ENCODE results near the gene LPCAT3.

LPCAT3 gene

GRCh38 chr12:6952121-6952862, 66.0 kb downstream of the LPCAT3 start:
- TF ChIP-seq GATA1 (IDR thresholded peaks at IDR 0.05; ENCODE audit: low read depth, low read length) (no peak), POLR2A (IDR thresholded peaks at IDR 0.05; ENCODE audit: low read length) (peak; percentile 42)
- DNase-seq: no peak

DNA sequence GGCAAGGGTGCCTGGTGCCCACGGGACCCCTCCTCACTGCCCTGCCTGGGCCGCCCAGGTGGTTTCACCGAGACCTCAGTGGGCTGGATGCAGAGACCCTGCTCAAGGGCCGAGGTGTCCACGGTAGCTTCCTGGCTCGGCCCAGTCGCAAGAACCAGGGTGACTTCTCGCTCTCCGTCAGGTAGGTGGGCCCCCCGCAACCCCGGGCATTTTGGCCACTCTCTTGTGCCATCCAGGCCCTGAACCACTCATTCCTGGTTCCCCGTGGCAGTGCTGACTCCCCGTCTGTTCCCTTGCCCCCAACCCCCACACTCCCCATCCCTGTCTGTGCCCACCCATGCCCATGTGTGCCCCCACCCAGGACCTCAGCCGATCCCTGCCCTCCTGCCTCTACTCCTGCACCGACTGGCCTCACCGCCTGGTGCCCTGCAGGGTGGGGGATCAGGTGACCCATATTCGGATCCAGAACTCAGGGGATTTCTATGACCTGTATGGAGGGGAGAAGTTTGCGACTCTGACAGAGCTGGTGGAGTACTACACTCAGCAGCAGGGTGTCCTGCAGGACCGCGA, 66.6 kb downstream of the LPCAT3 start:
- no peak for TF ChIP-seq POLR2A (IDR thresholded peaks at IDR 0.05; ENCODE audit: low read length)
- no peak for TF ChIP-seq GATA1 (IDR thresholded peaks at IDR 0.05; ENCODE audit: low read depth, low read length)

GRCh38 chr12:6950811-6951540, 67.3 kb downstream of the LPCAT3 start, which contains the start of gene PTPN6:
Gene PTPN6 (plus strand): TSS chr12:6951356. CDS start chr12:6951513, 157 bp downstream.
- no peak for DNase-seq
- peak; percentile 63 for TF ChIP-seq POLR2A (IDR thresholded peaks at IDR 0.05; ENCODE audit: low read length)
- no peak for TF ChIP-seq GATA1 (IDR thresholded peaks at IDR 0.05; ENCODE audit: low read depth, low read length)

More for the DNA sequence above, 66.6 kb downstream of the LPCAT3 start:
- DNase-seq: no peak

DNA sequence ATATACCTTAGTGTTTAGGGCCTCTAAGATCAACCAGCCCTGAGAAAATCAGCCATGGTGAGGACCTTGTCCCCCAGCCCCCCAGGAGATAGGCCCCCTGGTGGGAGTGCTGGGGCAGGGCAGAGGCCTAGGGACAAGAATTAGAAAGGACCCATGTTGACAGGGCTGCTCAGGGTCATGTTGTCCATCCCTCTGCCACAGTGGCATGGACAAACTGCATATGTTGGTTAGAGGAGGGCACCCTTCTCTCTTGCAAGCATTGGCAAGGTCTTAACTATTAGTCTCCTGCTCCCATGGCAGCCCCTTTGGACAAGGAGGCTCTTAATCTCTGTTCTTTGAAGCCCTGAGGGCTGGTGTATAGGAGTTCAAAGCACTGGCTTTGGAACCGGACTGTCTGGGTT, 67.9 kb downstream of the LPCAT3 start:
- TF ChIP-seq GATA1 (IDR thresholded peaks at IDR 0.05; ENCODE audit: low read depth, low read length): no peak

GRCh38 chr12:6948873-6949594, 69.2 kb downstream of the LPCAT3 start:
- TF ChIP-seq POLR2A (IDR thresholded peaks at IDR 0.05; ENCODE audit: low read length) (no peak), GATA1 (IDR thresholded peaks at IDR 0.05; ENCODE audit: low read depth, low read length) (no peak)
- DNase-seq: no peak

More for the DNA sequence above, 67.9 kb downstream of the LPCAT3 start:
- DNase-seq: peak in 1 of 2 experiments; percentile 53

- DNase-seq: no peak
- TF ChIP-seq GATA1 (IDR thresholded peaks at IDR 0.05; ENCODE audit: low read depth, low read length) (no peak), POLR2A (IDR thresholded peaks at IDR 0.05; ENCODE audit: low read length) (no peak)
These were observed 70.7 kb downstream of the LPCAT3 start for GRCh38 chr12:6947615-6948014.

DNA sequence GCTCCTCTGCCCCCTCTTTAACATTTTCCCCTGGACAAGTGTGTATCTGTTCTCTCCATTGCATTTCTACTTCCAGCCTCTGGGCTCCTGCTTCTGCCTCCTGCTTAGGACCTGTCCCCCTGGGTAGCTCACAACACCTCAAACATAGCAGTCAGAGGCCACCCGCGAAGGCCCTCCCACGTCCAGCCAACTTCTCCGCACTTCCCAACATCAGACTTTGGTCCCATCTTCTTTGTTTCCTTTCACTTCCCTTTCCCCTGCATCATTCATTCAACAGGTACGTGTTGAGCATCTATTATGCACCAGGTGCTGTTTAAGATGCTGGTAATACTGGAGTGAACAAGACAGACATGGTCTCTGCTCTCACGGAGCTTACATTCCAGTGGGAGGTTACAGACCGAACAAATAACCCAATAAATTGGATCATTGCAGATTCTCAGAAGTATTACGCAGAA, 71.3 kb downstream of the LPCAT3 start:
- TF ChIP-seq POLR2A (IDR thresholded peaks at IDR 0.05; ENCODE audit: low read length) (no peak), GATA1 (IDR thresholded peaks at IDR 0.05; ENCODE audit: low read depth, low read length) (no peak)
- no peak for DNase-seq

GRCh38 chr12:6946033-6946919, 72.0 kb downstream of the LPCAT3 start:
- no peak for DNase-seq
- TF ChIP-seq POLR2A (IDR thresholded peaks at IDR 0.05; ENCODE audit: low read length) (peak; percentile 38), GATA1 (IDR thresholded peaks at IDR 0.05; ENCODE audit: low read depth, low read length) (no peak)

DNA sequence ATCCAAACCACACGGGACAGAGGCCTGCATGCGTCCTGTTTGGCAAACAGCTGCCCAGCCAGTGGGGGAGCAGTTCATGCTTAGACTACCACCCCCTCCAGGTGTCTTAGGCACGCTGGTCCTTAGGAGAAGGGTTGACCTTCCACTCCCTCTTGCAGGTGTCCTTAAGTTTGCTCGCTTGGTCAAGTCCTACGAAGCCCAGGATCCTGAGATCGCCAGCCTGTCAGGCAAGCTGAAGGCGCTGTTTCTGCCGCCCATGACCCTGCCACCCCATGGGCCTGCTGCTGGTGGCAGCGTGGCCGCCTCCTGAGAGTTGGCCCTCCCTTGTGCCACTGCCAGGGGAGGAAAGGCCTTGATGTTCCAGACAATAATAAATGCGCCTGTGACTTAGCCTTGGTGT, 72.7 kb downstream of the LPCAT3 start:
- TF ChIP-seq GATA1 (IDR thresholded peaks at IDR 0.05; ENCODE audit: low read depth, low read length) (no peak), POLR2A (IDR thresholded peaks at IDR 0.05; ENCODE audit: low read length) (no peak)
- DNase-seq: no peak

DNA sequence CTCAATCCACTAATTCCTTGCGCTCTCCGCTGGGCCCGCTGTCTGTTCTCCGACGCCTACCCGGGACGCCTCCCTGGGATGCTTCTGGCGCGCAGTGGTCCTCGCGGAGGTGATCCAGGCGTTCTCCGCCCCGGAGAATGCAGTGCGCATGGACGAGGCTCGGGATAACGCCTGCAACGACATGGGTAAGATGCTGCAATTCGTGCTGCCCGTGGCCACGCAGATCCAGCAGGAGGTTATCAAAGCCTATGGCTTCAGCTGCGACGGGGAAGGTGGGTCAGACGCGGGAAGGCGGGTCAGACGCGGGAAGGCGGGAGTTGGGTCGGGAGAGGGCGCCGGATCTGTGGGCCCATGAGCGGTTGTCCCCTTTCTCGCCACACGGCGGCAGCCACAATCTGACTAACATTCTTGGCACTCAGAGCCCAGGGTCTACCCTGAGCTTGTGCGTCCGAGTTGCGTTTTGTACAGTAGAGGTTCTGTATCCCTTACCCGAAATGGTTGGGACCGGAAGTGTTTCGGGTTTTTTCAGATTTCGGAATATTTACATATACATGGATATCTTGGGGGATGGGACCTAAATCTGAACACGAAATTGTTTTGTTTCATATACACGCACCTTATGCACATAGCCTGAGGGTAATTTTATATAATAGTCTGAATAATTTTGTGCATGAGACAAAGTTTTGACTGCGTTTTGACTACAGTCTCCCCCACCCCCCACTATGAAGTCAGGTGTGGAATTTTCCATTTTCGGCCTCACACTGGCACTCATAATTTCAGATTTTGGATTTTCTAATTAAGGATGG, 73.7 kb downstream of the LPCAT3 start:
- peak; percentile 92 to 94 for DNase-seq
- TF ChIP-seq GATA1 (IDR thresholded peaks at IDR 0.05; ENCODE audit: low read depth, low read length): no peak
- no peak for TF ChIP-seq POLR2A (IDR thresholded peaks at IDR 0.05; ENCODE audit: low read length)

DNA sequence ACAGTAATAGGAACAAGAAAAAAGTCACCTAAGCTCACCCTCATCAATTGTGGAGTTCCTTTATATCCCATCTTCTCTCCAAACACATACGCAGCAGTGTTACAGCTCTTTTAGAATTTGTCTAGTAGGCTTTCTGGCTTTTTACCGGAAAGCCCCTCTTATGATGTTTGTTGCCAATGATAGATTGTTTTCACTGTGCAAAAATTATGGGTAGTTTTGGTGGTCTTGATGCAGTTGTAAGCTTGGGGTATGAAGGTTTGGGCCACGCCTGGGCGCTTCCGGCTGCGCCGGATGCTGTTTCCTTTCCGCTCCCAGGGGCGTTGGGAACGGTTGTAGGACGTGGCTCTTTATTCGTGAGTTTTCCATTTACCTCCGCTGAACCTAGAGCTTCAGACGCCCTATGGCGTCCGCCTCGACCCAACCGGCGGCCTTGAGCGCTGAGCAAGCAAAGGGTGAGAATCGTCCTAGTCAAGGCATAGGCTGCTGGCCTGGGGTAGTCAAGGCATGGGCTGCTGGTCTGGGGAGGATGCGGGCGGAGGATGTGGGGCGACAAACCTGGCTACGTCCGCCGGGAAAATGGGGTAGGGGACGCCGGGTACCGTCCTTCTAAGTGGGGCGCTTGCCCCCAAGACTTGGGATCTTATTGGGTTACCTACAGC, 74.4 kb downstream of the LPCAT3 start, which contains the start of the genes C12orf57 and RNU7-1:
Gene C12orf57 (plus strand): TSS at position 301 of the 659 bp plus-strand sequence. CDS start 100 bp downstream, at position 401.
Gene RNU7-1 (plus strand): TSS at position 95 of the 659 bp plus-strand sequence.
- DNase-seq: peak; percentile 93
- TF ChIP-seq POLR2A (IDR thresholded peaks at IDR 0.05; ENCODE audit: low read length): peak; percentile 100
- no peak for TF ChIP-seq GATA1 (IDR thresholded peaks at IDR 0.05; ENCODE audit: low read depth, low read length)
